ENCODE results near the gene MGAT4C.
"Not testable (repeated sequence)": the region's sequence is repeated elsewhere in the genome, so short reads cannot be mapped to it uniquely, and the experiment has no call there.

Gene MGAT4C

GRCh38 chr12:86256163-86256562 lies at the start of gene MGAT4C:
Gene MGAT4C, minus strand, starts transcription at chr12:86256391.
- H3K4me3 ChIP-seq (ENCODE audit: low read depth, low read length), result no peak within 1 kb of the TSS

GRCh38 chr12:86296396-86296795 lies 40.2 kb upstream of the MGAT4C start:
- not testable (repeated sequence) for H3K4me3 ChIP-seq (ENCODE audit: low read depth, low read length)

DNA sequence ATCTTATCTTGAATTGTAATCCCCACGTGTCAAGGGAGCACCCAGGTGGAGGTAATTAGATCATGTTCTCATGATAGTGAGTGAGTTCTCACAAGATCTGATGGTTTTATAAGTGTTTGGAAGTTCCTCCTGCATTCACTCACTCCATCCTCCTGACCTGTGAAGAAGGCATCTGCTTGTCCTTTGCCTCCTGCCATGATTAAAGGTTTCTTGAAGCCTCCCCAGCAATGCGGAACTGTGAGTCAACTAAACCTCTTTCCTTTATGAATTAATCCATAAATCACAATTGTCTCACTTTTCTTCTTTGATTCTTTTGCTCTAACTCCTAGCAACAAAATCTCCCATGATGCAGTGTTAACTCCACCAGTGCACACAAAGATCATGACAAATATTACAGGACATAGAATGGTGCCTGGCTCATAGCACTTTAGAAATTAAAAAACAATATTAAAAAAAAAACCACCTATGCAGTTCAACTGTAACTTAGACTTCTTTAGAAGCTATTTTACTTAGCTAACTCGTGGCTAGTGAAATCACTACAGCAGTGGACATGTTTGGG lies 37.6 kb upstream of the MGAT4C start:
- no peak overlapping the region for H3K4me3 ChIP-seq (ENCODE audit: low read depth, low read length)

GRCh38 chr12:86292480-86292879 lies 36.3 kb upstream of the MGAT4C start:
- no peak overlapping the region for H3K4me3 ChIP-seq (ENCODE audit: low read depth, low read length)

DNA sequence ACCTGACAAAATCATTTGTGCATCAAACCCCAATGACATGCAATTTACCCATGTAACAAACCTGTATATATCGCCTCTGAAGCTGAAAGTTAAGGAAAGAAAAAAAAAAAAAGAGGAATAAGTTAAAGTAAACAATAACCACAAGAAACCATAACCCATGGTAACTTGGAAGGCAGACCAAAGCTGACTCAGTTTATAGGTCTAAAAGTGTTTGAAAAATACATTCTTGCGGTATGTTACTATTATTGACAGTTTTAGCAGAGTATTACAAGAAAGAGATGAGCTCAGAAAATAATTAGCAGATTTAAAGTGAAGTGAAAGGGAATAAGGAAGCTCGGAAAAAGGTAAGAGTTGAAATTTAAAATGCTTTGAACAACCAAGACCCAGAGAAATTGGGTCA lies 34.4 kb upstream of the MGAT4C start:
- H3K4me3 ChIP-seq (ENCODE audit: low read depth, low read length), result no peak overlapping the region

DNA sequence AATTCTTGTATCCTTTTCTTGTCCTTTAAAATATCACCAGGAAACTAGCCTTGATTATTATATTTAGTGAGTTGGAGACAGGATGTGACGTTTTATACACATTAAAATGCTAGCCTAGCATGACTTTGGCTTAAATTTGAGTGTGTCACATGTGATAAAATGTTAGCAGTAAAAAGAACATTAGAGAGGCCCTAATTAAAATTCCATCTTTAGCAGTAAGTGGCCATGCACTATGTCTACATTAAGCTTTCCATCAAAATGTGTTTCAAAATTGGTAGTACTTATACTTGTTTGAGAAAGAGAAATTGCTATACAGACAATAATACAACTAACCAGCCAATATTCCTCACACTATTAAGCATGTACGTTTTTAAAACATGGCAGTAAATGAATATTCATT lies 29.9 kb upstream of the MGAT4C start:
- no peak overlapping the region for H3K4me3 ChIP-seq (ENCODE audit: low read depth, low read length)

GRCh38 chr12:86283620-86284019 lies 27.4 kb upstream of the MGAT4C start:
- H3K4me3 ChIP-seq (ENCODE audit: low read depth, low read length), result no peak overlapping the region

- H3K4me3 ChIP-seq (ENCODE audit: low read depth, low read length), result no peak overlapping the region
Measured at GRCh38 chr12:86275356-86275755, 19.2 kb upstream of the MGAT4C start.

DNA sequence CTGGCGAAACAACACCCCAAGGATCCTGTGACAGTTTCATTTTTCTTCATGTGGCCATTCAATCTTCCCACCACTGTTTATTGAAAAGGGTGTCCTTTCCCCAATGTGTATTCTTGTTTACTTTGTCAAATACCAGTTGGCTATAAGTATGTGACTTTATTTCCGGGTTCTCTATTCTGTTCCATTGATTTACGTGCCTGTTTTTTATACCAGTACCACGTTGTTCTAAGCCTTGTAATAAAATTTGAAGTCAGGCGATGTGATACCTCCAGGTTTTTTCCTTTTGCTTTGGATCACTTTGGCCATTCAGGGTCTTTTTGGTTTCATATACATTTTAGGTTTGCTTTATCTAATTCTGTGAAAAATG lies 9.1 kb upstream of the MGAT4C start:
- H3K4me3 ChIP-seq (ENCODE audit: low read depth, low read length), result no peak overlapping the region

DNA sequence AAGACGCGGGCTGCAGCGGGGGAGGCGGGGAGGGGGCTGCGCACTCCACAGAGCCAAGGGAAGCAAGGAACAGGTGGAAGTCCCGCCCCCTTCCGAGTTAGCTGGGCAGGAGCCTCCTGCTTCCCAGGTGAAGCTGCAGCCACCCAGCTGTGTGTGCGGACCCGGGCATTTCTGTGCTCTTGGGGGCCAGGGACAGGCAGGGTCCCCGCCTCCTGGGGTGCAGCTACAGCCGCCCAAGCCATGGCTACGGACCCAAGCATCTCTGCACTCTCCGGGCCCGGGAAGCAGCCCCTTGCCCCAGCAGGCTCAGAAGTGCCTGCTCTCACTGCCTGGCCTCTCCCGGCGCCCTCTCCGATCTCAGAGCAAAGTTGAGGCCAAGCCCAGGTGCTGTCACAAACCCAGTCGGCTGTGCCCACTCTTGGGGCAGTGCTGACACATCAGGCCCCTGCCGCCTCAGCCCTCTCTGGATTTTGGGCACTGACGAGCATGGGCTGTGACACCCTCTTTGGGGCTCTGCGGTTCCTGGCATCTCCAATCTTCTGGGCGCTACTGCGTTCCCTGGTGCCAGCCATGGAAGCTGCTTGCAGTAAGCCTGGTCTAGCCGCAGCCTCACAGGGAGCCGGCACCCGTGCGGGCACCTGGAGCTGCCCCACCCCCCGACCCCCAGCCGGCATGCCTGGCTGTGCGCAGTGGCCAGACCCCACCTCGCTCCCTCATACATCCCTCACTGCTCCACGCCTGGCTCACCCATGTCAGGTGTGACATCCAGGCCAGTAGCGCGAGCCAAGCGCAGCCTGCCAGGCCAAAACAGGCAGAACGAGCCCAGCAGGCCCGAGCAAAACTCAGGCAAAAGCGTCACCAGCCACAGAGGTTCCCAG lies 8.5 kb upstream of the MGAT4C start:
- peak overlapping the region; percentile 14 for H3K4me3 ChIP-seq (ENCODE audit: low read depth, low read length)

DNA sequence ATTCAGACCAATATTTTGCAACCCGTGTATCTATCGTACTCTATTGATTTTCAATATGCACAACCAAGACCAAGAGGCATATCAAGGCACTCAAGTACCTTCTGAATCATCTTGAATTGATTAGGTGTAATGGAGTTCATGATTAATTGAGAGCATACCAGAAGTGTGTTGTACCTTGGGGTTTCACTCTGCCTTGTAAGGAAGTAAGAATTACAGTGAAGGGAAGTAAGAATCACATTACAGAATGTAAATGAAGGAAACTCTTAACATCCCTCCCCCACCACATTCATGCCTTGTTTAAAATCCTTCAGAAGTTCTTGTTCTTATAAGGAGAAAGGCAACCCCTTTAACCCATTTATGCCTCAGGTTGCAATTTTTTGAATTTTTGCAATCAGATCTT lies 5.4 kb upstream of the MGAT4C start:
- H3K4me3 ChIP-seq (ENCODE audit: low read depth, low read length), result no peak overlapping the region

DNA sequence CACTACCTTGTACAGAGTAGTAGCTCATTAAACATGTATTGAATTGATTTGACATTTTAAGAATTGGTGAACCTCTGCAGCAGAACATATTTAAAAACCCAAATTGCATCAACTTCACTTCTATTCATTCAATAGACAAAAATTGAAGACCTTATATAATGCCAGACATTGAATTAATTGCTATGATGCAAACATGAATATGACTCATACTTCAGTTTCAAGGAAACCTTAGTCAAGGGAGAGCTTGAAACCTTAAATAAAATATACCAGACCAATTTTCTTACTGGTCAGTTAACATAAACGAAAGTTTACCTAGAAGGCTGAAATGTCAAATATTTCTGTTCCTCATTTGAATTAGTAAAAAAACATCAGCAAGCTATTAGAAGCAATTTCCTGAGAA lies 5.0 kb upstream of the MGAT4C start:
- no peak overlapping the region for H3K4me3 ChIP-seq (ENCODE audit: low read depth, low read length)

GRCh38 chr12:86260183-86260582 lies 4.0 kb upstream of the MGAT4C start:
- no peak overlapping the region for H3K4me3 ChIP-seq (ENCODE audit: low read depth, low read length)

- no peak overlapping the region for H3K4me3 ChIP-seq (ENCODE audit: low read depth, low read length)
Measured at GRCh38 chr12:86257134-86257533, 943 bp upstream of the MGAT4C start.

GRCh38 chr12:86254399-86255107 lies 1.6 kb downstream of the MGAT4C start:
- H3K4me3 ChIP-seq (ENCODE audit: low read depth, low read length), result no peak overlapping the region

GRCh38 chr12:86249851-86250250 lies 6.3 kb downstream of the MGAT4C start:
- H3K4me3 ChIP-seq (ENCODE audit: low read depth, low read length), result no peak overlapping the region

GRCh38 chr12:86249276-86249675 lies 6.9 kb downstream of the MGAT4C start:
- no peak overlapping the region for H3K4me3 ChIP-seq (ENCODE audit: low read depth, low read length)

GRCh38 chr12:86247871-86248270 lies 8.3 kb downstream of the MGAT4C start:
- H3K4me3 ChIP-seq (ENCODE audit: low read depth, low read length), result no peak overlapping the region

GRCh38 chr12:86241600-86241999 lies 14.6 kb downstream of the MGAT4C start:
- H3K4me3 ChIP-seq (ENCODE audit: low read depth, low read length), result no peak overlapping the region

DNA sequence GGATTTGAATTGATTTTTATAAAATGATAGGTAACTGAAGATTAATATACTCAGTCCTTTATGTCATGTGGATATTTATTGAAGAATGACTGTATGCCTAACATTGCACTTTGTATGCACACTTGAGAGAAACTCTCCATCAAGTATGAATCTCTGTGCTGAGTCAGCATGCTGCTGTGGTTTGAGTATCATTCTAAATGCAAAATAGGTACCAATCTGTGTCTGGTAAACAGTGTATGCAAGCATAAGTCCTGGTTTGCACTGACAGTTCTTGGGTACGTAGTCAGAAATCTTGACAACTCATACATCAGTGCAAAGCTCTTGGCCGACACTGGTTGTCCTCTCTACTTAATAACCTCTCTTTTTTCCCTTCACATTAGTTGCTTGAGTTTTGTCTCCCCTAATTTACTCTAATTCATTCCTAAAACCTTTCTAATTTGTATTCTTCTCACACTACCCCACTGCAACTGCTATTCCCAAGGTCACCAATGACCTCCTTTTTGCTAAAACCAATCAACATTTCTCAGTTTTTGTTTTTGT lies 21.8 kb downstream of the MGAT4C start:
- H3K4me3 ChIP-seq (ENCODE audit: low read depth, low read length), result no peak overlapping the region

GRCh38 chr12:86233126-86233525 lies 23.1 kb downstream of the MGAT4C start:
- no peak overlapping the region for H3K4me3 ChIP-seq (ENCODE audit: low read depth, low read length)
